Nephron (organoid): ENCODE data around the gene TBCCD1.

Experiments
- H3K27ac Mint-ChIP-seq, 3 experiments: 2 replicates each; pipeline ENCODE4 v1.8.0; 2020; ENCODE audit warnings: mixed read lengths in 3 of 3, mild to moderate bottlenecking in 2 of 3, moderate library complexity in 1 of 3
- H3K27me3 Mint-ChIP-seq: 2 replicates; pipeline ENCODE4 v1.8.0; 2021; ENCODE audit warnings: low read depth, mild to moderate bottlenecking, moderate library complexity, mixed read lengths
- H3K36me3 Mint-ChIP-seq: 2 replicates; pipeline ENCODE4 v1.8.0; 2020; ENCODE audit warnings: low read depth, mixed read lengths
- H3K4me1 Mint-ChIP-seq: 2 replicates; pipeline ENCODE4 v1.8.0; 2020; ENCODE audit warnings: mixed read lengths
- H3K4me3 Mint-ChIP-seq, 3 experiments: 2 replicates each; pipeline ENCODE4 v1.8.0; 2020; ENCODE audit warnings: mild to moderate bottlenecking in 3 of 3, mixed read lengths in 3 of 3, moderate library complexity in 2 of 3
- H3K9me3 Mint-ChIP-seq: 2 replicates; pipeline ENCODE4 v1.8.0; 2020; ENCODE audit warnings: mixed read lengths
- TF ChIP-seq, protein P1 (sequence below), 3 experiments: fragments of 200-600 bp; sonication (generic); IDR thresholded peaks; one replicate each; pipeline ENCODE4 v1.5.0; 2021; ENCODE audit warnings: antibody characterized with exemption in 3 of 3; ENCODE audit not compliant: unreplicated experiment in 3 of 3

TBCCD1 gene

DNA sequence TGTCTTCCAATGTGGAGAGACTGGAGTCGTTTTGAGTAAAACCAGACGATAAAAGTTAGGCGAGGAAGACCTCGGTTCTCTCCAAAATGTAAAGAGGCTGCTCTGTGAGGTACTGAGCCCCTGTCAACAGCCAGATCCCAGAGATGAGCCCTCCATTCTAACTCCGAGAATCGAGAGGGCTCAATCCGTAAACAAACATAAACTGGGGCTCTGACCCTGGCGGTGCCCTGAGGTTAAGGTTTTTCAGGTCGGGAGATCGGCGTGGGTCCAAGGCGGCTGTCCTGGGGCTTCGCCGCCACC is 417 bp downstream of the TBCCD1 start:
- TF ChIP-seq, protein P1, sequence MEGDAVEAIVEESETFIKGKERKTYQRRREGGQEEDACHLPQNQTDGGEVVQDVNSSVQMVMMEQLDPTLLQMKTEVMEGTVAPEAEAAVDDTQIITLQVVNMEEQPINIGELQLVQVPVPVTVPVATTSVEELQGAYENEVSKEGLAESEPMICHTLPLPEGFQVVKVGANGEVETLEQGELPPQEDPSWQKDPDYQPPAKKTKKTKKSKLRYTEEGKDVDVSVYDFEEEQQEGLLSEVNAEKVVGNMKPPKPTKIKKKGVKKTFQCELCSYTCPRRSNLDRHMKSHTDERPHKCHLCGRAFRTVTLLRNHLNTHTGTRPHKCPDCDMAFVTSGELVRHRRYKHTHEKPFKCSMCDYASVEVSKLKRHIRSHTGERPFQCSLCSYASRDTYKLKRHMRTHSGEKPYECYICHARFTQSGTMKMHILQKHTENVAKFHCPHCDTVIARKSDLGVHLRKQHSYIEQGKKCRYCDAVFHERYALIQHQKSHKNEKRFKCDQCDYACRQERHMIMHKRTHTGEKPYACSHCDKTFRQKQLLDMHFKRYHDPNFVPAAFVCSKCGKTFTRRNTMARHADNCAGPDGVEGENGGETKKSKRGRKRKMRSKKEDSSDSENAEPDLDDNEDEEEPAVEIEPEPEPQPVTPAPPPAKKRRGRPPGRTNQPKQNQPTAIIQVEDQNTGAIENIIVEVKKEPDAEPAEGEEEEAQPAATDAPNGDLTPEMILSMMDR (IDR thresholded peaks at IDR 0.05; ENCODE audit: unreplicated experiment in 3 of 3) = no peak
- peak overlapping the region; percentile 62 to 98 (median 90) for H3K27ac Mint-ChIP-seq
- H3K36me3 Mint-ChIP-seq = peaks cover 8% of the 10 kb centered on the region
- H3K9me3 Mint-ChIP-seq = no peaks in the 10 kb centered on the region
- H3K27me3 Mint-ChIP-seq = no peaks in the 10 kb centered on the region
- H3K4me3 Mint-ChIP-seq = peak overlapping the region; percentile 88 to 95 (median 89)
- peaks cover 40% of the 10 kb centered on the region for H3K4me1 Mint-ChIP-seq

DNA sequence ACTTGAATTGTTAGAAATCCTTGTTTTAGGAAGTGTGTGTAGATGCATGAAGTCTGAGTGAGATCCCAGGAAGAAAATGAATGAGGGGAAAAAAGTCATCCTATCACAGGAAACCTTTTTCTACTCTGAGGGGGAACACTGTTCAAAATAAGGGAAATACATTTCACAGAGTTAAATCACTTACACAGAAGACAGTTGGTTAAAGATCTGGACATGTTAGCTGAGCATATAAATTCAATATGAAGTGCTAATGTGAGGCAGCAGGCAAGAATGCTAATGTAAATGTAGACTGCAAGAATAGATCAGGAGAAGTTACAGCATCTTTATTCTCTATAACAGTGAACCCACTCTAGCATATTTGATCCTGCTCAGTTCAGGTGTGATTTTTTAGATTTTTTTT is 2.6 kb downstream of the TBCCD1 start:
- H3K9me3 Mint-ChIP-seq = no peaks in the 10 kb centered on the region
- peaks cover 25% of the 10 kb centered on the region for H3K4me1 Mint-ChIP-seq
- TF ChIP-seq, protein P1 (IDR thresholded peaks at IDR 0.05; ENCODE audit: unreplicated experiment in 3 of 3) = no peak
- H3K36me3 Mint-ChIP-seq = peaks cover 8% of the 10 kb centered on the region
- no peaks in the 10 kb centered on the region for H3K27me3 Mint-ChIP-seq
- H3K27ac Mint-ChIP-seq = no peak overlapping the region
- H3K4me3 Mint-ChIP-seq = peak overlapping the region; percentile 33 to 61 (median 52)

DNA sequence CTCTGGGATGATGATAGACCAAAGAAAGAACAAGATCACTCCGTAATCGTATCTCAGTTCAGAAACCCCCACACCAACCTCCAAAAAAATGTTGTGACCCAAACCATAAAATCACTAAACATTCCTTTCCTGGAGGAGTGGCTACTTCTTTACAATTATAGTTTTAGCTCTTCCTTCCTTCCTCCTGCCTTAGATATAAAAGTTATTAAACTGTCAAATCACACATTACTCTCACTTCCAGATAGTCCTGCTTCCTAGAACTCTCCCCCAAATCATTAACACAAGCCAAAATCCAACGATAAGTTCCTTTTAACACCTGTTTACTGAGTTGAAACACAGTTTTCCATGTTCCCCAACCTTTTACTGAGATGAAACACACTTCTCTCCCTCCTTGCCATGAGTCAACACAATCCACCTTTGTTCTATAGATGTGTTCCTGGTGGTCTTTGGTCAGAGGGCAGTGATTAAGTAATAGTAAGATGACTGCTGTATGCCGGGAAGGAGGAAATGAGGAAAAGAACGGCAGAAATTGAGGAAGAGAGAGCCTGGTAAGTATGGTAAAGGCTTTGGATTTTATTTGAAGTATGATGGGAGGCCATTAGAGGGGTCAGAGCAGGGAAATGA is 14.6 kb downstream of the TBCCD1 start:
- no peak overlapping the region for H3K27ac Mint-ChIP-seq
- H3K9me3 Mint-ChIP-seq = no peaks in the 10 kb centered on the region
- H3K4me1 Mint-ChIP-seq = no peaks in the 10 kb centered on the region
- no peaks in the 10 kb centered on the region for H3K27me3 Mint-ChIP-seq
- H3K36me3 Mint-ChIP-seq = peaks cover 46% of the 10 kb centered on the region
- no peak overlapping the region for H3K4me3 Mint-ChIP-seq
- TF ChIP-seq, protein P1 (IDR thresholded peaks at IDR 0.05; ENCODE audit: unreplicated experiment in 3 of 3) = no peak

DNA sequence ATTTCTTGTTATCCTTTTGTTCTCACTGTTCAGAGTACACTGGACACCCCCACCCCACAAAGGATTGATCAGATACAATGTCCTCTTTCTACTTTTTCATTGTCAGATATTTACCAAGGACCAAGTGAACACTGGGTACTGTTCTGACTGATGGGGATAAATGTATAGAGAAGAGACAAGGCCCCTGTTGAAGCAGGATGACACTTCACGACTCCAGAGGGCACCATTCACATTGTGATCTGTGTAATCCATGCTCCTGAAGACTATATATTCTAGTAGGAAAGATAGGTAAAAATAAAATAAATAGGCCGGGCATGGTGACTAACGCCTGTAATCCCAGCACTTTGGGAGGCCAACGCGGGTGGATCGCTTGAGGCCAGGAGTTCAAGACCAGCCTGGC is 15.8 kb downstream of the TBCCD1 start:
- Mint-ChIP-seq H3K27me3 (no peaks in the 10 kb centered on the region), H3K4me1 (no peaks in the 10 kb centered on the region), H3K36me3 (peaks cover 43% of the 10 kb centered on the region), H3K9me3 (no peaks in the 10 kb centered on the region), H3K27ac (no peak overlapping the region), H3K4me3 (no peak overlapping the region)
- TF ChIP-seq, protein P1 (IDR thresholded peaks at IDR 0.05; ENCODE audit: unreplicated experiment in 3 of 3) = no peak

DNA sequence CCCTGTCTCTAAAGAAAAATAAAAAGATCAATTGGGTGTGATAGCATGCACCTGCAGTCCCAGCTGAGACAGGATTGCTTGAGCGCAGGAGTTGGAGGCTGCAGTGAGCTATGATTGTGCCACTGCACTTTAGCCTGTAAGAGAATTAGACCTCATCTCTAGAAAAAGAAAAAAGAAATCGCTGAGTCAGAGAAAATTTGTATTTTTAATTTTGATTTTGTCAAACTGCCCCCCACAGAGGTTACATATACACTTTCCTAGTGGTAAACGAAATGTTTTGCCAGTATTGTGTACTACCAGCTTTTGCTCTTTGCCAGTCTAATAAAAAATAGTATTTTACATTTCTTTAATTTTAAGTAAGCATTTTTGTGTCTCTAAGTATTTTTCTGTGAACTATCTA is 17.6 kb downstream of the TBCCD1 start:
- H3K27ac Mint-ChIP-seq = no peak overlapping the region
- TF ChIP-seq, protein P1 (IDR thresholded peaks at IDR 0.05; ENCODE audit: unreplicated experiment in 3 of 3) = no peak
- H3K4me3 Mint-ChIP-seq = no peak overlapping the region
- H3K4me1 Mint-ChIP-seq = no peaks in the 10 kb centered on the region
- no peaks in the 10 kb centered on the region for H3K27me3 Mint-ChIP-seq
- H3K9me3 Mint-ChIP-seq = no peaks in the 10 kb centered on the region
- peaks cover 32% of the 10 kb centered on the region for H3K36me3 Mint-ChIP-seq

DNA sequence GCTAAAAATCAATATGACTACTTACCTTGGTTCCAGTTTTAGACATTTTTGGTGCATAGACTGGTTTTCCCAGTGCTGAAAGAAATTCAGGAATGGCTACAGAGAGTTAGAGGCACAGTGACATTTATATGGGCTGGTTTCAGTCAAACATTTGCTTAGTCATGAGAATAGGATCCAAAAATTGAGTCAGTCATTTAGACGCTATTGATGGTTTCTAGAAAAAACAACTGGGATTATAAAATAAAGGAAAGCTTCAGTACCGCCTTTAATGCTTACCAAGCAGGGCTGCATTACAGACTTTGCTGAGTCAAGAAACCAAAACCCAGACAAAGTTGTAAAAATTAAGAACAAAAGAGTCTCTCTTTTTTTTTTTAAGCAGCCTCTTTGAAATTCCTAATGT is 22.9 kb downstream of the TBCCD1 start, which contains the start of gene CRYGS:
Gene CRYGS, minus strand, starts transcription at position 100 of the 400 bp plus-strand sequence. Its CDS starts 54 bp downstream, at position 46.
- Mint-ChIP-seq H3K4me3 (no peak within 1 kb of the TSS), H3K4me1 (peaks cover 7% of the 10 kb centered on the region), H3K27me3 (no peaks in the 10 kb centered on the region), H3K27ac (no peak within 1 kb of the TSS), H3K36me3 (peaks cover 16% of the 10 kb centered on the region), H3K9me3 (no peaks in the 10 kb centered on the region)
- TF ChIP-seq, protein P1 (IDR thresholded peaks at IDR 0.05; ENCODE audit: unreplicated experiment in 3 of 3) = no peak
